ENCODE data around the gene PCDHGC3.

The PCDHGC3 gene

DNA sequence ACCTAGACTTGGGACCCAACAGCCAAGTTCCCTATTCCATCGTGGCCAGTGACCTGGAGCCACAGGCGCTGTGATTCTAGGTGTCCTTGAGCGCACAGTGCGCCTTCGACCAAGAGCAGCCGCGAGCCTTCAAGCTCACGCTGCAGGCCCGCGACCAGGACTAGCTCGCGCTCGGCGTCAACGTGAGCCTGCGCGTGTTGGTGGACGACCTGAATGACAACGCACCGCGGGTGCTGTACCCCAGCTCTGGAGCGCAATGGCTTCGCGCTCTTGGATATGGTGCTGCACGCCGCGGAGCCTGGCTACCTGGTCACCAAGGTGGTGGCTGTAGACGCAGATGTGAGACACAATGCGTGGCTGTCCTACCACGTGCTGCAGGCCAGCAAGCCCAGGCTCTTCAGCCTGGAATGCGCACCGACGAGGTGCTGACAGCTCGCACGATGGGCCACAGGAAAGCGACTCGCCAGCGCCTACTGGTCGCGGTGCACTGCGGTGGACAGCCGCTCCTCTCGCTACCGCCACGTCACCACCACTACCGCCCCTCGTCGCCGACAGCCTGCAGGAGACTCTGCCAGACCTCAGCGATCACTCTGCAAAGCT lies 34.1 kb upstream of the PCDHGC3 start:
- peaks cover 1% of the 10 kb centered on the region; the same call in 1 of the 2 replicates for H3K4me1 ChIP-seq (ENCODE audit: control insufficient read depth, insufficient read depth, low read length)
- no peaks in the 10 kb centered on the region for H3K9me3 ChIP-seq (ENCODE audit: control insufficient read depth, insufficient read depth, low read length)
- DNase-seq (ENCODE audit: low read depth, low spot score): no peak
- no peak overlapping the region for H3K27ac ChIP-seq (ENCODE audit: low read length)
- no peaks in the 10 kb centered on the region; the same call in 1 of the 2 replicates for H3K36me3 ChIP-seq (ENCODE audit: control insufficient read depth, insufficient read depth, low read length)
- WGBS (ENCODE audit: insufficient coverage, insufficient read length): no CpG with 5 or more reads among the region's 50 CpGs
- no peak overlapping the region for H3K4me3 ChIP-seq (ENCODE audit: low read length)
- no peaks in the 10 kb centered on the region for H3K27me3 ChIP-seq (ENCODE audit: control insufficient read depth, insufficient read depth, low read length)

- WGBS (ENCODE audit: insufficient coverage, insufficient read length): no CpG with 5 or more reads among the region's 3 CpGs
These were observed 10.4 kb upstream of the PCDHGC3 start for GRCh38 chr5:141465351-141465750.

DNA sequence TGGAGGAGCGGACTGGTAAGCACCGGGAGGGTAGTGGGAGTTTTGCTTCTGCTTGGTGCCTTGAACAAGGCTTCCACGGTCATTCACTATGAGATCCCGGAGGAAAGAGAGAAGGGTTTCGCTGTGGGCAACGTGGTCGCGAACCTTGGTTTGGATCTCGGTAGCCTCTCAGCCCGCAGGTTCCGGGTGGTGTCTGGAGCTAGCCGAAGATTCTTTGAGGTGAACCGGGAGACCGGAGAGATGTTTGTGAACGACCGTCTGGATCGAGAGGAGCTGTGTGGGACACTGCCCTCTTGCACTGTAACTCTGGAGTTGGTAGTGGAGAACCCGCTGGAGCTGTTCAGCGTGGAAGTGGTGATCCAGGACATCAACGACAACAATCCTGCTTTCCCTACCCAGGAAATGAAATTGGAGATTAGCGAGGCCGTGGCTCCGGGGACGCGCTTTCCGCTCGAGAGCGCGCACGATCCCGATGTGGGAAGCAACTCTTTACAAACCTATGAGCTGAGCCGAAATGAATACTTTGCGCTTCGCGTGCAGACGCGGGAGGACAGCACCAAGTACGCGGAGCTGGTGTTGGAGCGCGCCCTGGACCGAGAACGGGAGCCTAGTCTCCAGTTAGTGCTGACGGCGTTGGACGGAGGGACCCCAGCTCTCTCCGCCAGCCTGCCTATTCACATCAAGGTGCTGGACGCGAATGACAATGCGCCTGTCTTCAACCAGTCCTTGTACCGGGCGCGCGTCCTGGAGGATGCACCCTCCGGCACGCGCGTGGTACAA lies 556 bp downstream of the PCDHGC3 start:
- Histone ChIP-seq H3K27ac (ENCODE audit: low read length) (no peak overlapping the region), H3K36me3 (ENCODE audit: control insufficient read depth, insufficient read depth, low read length) (peaks cover 3% of the 10 kb centered on the region; the same call in 1 of the 2 replicates), H3K27me3 (ENCODE audit: control insufficient read depth, insufficient read depth, low read length) (peaks cover 13% of the 10 kb centered on the region; the same call in 1 of the 2 replicates), H3K4me1 (ENCODE audit: control insufficient read depth, insufficient read depth, low read length) (no peaks in the 10 kb centered on the region), H3K4me3 (ENCODE audit: low read length) (peak overlapping the region; percentile 49; the same call in 1 of the 2 replicates), H3K9me3 (ENCODE audit: control insufficient read depth, insufficient read depth, low read length) (no peaks in the 10 kb centered on the region)
- DNase-seq (ENCODE audit: low read depth, low spot score): no peak
- WGBS (ENCODE audit: insufficient coverage, insufficient read length): no CpG with 5 or more reads among the region's 58 CpGs

More at GRCh38 chr5:141465351-141465750, 10.4 kb upstream of the PCDHGC3 start:
- Histone ChIP-seq H3K27me3 (ENCODE audit: control insufficient read depth, insufficient read depth, low read length) (no peaks in the 10 kb centered on the region), H3K4me1 (ENCODE audit: control insufficient read depth, insufficient read depth, low read length) (no peaks in the 10 kb centered on the region), H3K9me3 (ENCODE audit: control insufficient read depth, insufficient read depth, low read length) (no peaks in the 10 kb centered on the region), H3K4me3 (ENCODE audit: low read length) (no peak overlapping the region), H3K36me3 (ENCODE audit: control insufficient read depth, insufficient read depth, low read length) (no peaks in the 10 kb centered on the region), H3K27ac (ENCODE audit: low read length) (no peak overlapping the region)
- DNase-seq (ENCODE audit: low read depth, low spot score): no peak

- H3K27ac ChIP-seq (ENCODE audit: low read length): no peak overlapping the region
- no CpG with 5 or more reads among the region's 24 CpGs for WGBS (ENCODE audit: insufficient coverage, insufficient read length)
- no peaks in the 10 kb centered on the region for H3K9me3 ChIP-seq (ENCODE audit: control insufficient read depth, insufficient read depth, low read length)
- DNase-seq (ENCODE audit: low read depth, low spot score): no peak
- peaks cover 13% of the 10 kb centered on the region; the same call in 1 of the 2 replicates for H3K27me3 ChIP-seq (ENCODE audit: control insufficient read depth, insufficient read depth, low read length)
- no peak overlapping the region for H3K4me3 ChIP-seq (ENCODE audit: low read length)
- no peaks in the 10 kb centered on the region for H3K4me1 ChIP-seq (ENCODE audit: control insufficient read depth, insufficient read depth, low read length)
- peaks cover 3% of the 10 kb centered on the region; the same call in 1 of the 2 replicates for H3K36me3 ChIP-seq (ENCODE audit: control insufficient read depth, insufficient read depth, low read length)
These were observed 1.3 kb downstream of the PCDHGC3 start for GRCh38 chr5:141477044-141477575.

DNA sequence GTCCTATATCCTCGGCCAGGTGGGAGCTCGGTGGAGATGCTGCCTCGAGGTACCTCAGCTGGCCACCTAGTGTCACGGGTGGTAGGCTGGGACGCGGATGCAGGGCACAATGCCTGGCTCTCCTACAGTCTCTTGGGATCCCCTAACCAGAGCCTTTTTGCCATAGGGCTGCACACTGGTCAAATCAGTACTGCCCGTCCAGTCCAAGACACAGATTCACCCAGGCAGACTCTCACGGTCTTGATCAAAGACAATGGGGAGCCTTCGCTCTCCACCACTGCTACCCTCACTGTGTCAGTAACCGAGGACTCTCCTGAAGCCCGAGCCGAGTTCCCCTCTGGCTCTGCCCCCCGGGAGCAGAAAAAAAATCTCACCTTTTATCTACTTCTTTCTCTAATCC lies 2.0 kb downstream of the PCDHGC3 start:
- no peak overlapping the region for H3K4me3 ChIP-seq (ENCODE audit: low read length)
- WGBS (ENCODE audit: insufficient coverage, insufficient read length): no CpG with 5 or more reads among the region's 13 CpGs
- no peak for DNase-seq (ENCODE audit: low read depth, low spot score)
- peaks cover 13% of the 10 kb centered on the region; the same call in 1 of the 2 replicates for H3K27me3 ChIP-seq (ENCODE audit: control insufficient read depth, insufficient read depth, low read length)
- H3K27ac ChIP-seq (ENCODE audit: low read length): no peak overlapping the region
- H3K9me3 ChIP-seq (ENCODE audit: control insufficient read depth, insufficient read depth, low read length): no peaks in the 10 kb centered on the region
- peaks cover 3% of the 10 kb centered on the region; the same call in 1 of the 2 replicates for H3K36me3 ChIP-seq (ENCODE audit: control insufficient read depth, insufficient read depth, low read length)
- no peaks in the 10 kb centered on the region for H3K4me1 ChIP-seq (ENCODE audit: control insufficient read depth, insufficient read depth, low read length)

- Histone ChIP-seq H3K4me3 (ENCODE audit: low read length) (no peak overlapping the region), H3K27ac (ENCODE audit: low read length) (no peak overlapping the region), H3K9me3 (ENCODE audit: control insufficient read depth, insufficient read depth, low read length) (no peaks in the 10 kb centered on the region), H3K4me1 (ENCODE audit: control insufficient read depth, insufficient read depth, low read length) (peaks cover 1% of the 10 kb centered on the region; the same call in 1 of the 2 replicates), H3K36me3 (ENCODE audit: control insufficient read depth, insufficient read depth, low read length) (peaks cover 3% of the 10 kb centered on the region; the same call in 1 of the 2 replicates), H3K27me3 (ENCODE audit: control insufficient read depth, insufficient read depth, low read length) (peaks cover 13% of the 10 kb centered on the region; the same call in 1 of the 2 replicates)
- WGBS (ENCODE audit: insufficient coverage, insufficient read length): no CpG with 5 or more reads among the region's 20 CpGs
- no peak for DNase-seq (ENCODE audit: low read depth, low spot score)
These were observed 2.7 kb downstream of the PCDHGC3 start for GRCh38 chr5:141478321-141478945.

GRCh38 chr5:141479776-141480175 lies 4.0 kb downstream of the PCDHGC3 start:
- no peak overlapping the region for H3K4me3 ChIP-seq (ENCODE audit: low read length)
- DNase-seq (ENCODE audit: low read depth, low spot score): no peak
- peaks cover 3% of the 10 kb centered on the region; the same call in 1 of the 2 replicates for H3K36me3 ChIP-seq (ENCODE audit: control insufficient read depth, insufficient read depth, low read length)
- H3K27me3 ChIP-seq (ENCODE audit: control insufficient read depth, insufficient read depth, low read length): peaks cover 13% of the 10 kb centered on the region; the same call in 1 of the 2 replicates
- H3K27ac ChIP-seq (ENCODE audit: low read length): no peak overlapping the region
- H3K9me3 ChIP-seq (ENCODE audit: control insufficient read depth, insufficient read depth, low read length): no peaks in the 10 kb centered on the region
- peaks cover 2% of the 10 kb centered on the region; the same call in 1 of the 2 replicates for H3K4me1 ChIP-seq (ENCODE audit: control insufficient read depth, insufficient read depth, low read length)

- no CpG with 5 or more reads among the region's 3 CpGs for WGBS (ENCODE audit: insufficient coverage, insufficient read length)
- DNase-seq (ENCODE audit: low read depth, low spot score): no peak
These were observed 8.1 kb downstream of the PCDHGC3 start for GRCh38 chr5:141483902-141484301.

GRCh38 chr5:141484310-141484640 lies 8.5 kb downstream of the PCDHGC3 start:
- H3K36me3 ChIP-seq (ENCODE audit: control insufficient read depth, insufficient read depth, low read length): no peaks in the 10 kb centered on the region
- H3K9me3 ChIP-seq (ENCODE audit: control insufficient read depth, insufficient read depth, low read length): no peaks in the 10 kb centered on the region
- H3K4me3 ChIP-seq (ENCODE audit: low read length): no peak overlapping the region; the same call in 1 of the 2 replicates
- H3K27ac ChIP-seq (ENCODE audit: low read length): no peak overlapping the region
- H3K27me3 ChIP-seq (ENCODE audit: control insufficient read depth, insufficient read depth, low read length): peaks cover 2% of the 10 kb centered on the region; the same call in 1 of the 2 replicates
- WGBS (ENCODE audit: insufficient coverage, insufficient read length): no CpG with 5 or more reads among the region's 4 CpGs
- H3K4me1 ChIP-seq (ENCODE audit: control insufficient read depth, insufficient read depth, low read length): peaks cover 2% of the 10 kb centered on the region; the same call in 1 of the 2 replicates
- DNase-seq (ENCODE audit: low read depth, low spot score): no peak

More at GRCh38 chr5:141483902-141484301, 8.1 kb downstream of the PCDHGC3 start:
- Histone ChIP-seq H3K4me1 (ENCODE audit: control insufficient read depth, insufficient read depth, low read length) (peaks cover 2% of the 10 kb centered on the region; the same call in 1 of the 2 replicates), H3K4me3 (ENCODE audit: low read length) (no peak overlapping the region; the same call in 1 of the 2 replicates), H3K9me3 (ENCODE audit: control insufficient read depth, insufficient read depth, low read length) (no peaks in the 10 kb centered on the region), H3K36me3 (ENCODE audit: control insufficient read depth, insufficient read depth, low read length) (no peaks in the 10 kb centered on the region), H3K27ac (ENCODE audit: low read length) (no peak overlapping the region), H3K27me3 (ENCODE audit: control insufficient read depth, insufficient read depth, low read length) (peaks cover 2% of the 10 kb centered on the region; the same call in 1 of the 2 replicates)
